Measurements from ENCODE around the gene GPR141.

DNA sequence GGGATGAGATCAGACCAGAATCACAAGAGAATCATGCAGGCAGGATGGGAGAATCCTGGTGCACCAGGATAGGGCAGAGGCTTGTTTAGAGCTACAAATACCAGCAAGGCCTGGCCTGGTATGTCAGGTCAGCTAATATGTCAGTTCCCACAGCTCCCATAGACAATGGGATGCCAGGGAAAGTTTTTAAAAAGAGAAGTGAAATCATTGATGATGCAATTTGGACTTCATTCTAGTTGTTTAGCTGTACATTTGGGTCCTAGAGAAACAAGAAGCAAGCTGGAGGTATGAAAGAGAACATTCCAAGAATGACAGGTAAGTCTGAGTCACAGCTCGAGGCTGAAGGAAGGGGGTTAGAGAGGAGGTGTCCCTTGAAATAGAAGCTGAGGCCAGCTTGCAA is 45.2 kb downstream of the GPR141 start:
- TF ChIP-seq ZNF274 (IDR thresholded peaks at IDR 0.05; ENCODE audit: low read depth, low read length) (no peak), POLR2A (IDR thresholded peaks at IDR 0.05; ENCODE audit: borderline replicate concordance, extremely low read depth, insufficient read depth, insufficient read length) (no peak), EZH2 (IDR thresholded peaks at IDR 0.05) (no peak), CBX3 (IDR thresholded peaks at IDR 0.05; ENCODE audit: low read depth) (no peak), EGR1 (IDR thresholded peaks at IDR 0.05; ENCODE audit: low read depth) (no peak), CEBPB (IDR thresholded peaks at IDR 0.05; ENCODE audit: low read depth) (no peak), POLR2AphosphoS5 (IDR thresholded peaks at IDR 0.05; ENCODE audit: low read depth, low read length) (no peak)
- TF ChIP-seq, protein P1, sequence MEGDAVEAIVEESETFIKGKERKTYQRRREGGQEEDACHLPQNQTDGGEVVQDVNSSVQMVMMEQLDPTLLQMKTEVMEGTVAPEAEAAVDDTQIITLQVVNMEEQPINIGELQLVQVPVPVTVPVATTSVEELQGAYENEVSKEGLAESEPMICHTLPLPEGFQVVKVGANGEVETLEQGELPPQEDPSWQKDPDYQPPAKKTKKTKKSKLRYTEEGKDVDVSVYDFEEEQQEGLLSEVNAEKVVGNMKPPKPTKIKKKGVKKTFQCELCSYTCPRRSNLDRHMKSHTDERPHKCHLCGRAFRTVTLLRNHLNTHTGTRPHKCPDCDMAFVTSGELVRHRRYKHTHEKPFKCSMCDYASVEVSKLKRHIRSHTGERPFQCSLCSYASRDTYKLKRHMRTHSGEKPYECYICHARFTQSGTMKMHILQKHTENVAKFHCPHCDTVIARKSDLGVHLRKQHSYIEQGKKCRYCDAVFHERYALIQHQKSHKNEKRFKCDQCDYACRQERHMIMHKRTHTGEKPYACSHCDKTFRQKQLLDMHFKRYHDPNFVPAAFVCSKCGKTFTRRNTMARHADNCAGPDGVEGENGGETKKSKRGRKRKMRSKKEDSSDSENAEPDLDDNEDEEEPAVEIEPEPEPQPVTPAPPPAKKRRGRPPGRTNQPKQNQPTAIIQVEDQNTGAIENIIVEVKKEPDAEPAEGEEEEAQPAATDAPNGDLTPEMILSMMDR (IDR thresholded peaks at IDR 0.05 in 2 of 3, conservative IDR thresholded peaks at IDR 0.05 in 1 of 3; ENCODE audit: borderline replicate concordance in 1 of 3, insufficient read depth in 1 of 3, low read depth in 2 of 3, low read length in 2 of 3): no peak
- TF ChIP-seq, protein P2, sequence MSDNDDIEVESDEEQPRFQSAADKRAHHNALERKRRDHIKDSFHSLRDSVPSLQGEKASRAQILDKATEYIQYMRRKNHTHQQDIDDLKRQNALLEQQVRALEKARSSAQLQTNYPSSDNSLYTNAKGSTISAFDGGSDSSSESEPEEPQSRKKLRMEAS (IDR thresholded peaks at IDR 0.05): no peak
